CD14-positive monocyte (primary cell): Measurements from ENCODE around the gene EIF2B2. TPM values are rescaled to one million over a fixed set of nuclear protein-coding genes. Genes with fewer than 3 reads are reported as not detected.

ENCODE experiments used
- DNase-seq, 3 donors: peaks; one replicate each; pipeline ENCODE4 v3.0.0-alpha.2; 2011 to 2022
- H2AFZ ChIP-seq: 2 replicates; pipeline ENCODE4 v1.6.0; 2012; ENCODE audit warnings: mild to moderate bottlenecking, low read depth, low read length, inconsistent platforms; ENCODE audit not compliant: insufficient read depth, poor library complexity, severe bottlenecking
- H3K27ac ChIP-seq, 2 donors: 1 replicate in 1 of 2; 2 replicates in 1 of 2; pipeline ENCODE4 v1.5.1; 2012 to 2013; ENCODE audit warnings: low read length in 2 of 2, control low read depth in 1 of 2, inconsistent platforms in 1 of 2, low read depth in 1 of 2, mild to moderate bottlenecking in 1 of 2
- H3K27me3 ChIP-seq, 2 donors: one replicate each; pipeline versions ENCODE4 v1.6.0 to v1.6.1; 2011 to 2013; ENCODE audit warnings: low read length in 2 of 2; ENCODE audit not compliant: control insufficient read depth in 2 of 2, insufficient read depth in 2 of 2
- H3K36me3 ChIP-seq, 2 donors: replicated peaks in 1 of 2; 1 replicate in 1 of 2; 2 replicates in 1 of 2; pipeline versions ENCODE4 v1.5.1 to v1.6.1; 2012 to 2013; ENCODE audit warnings: low read length in 2 of 2, control low read depth in 1 of 2, inconsistent platforms in 1 of 2, mild to moderate bottlenecking in 1 of 2; ENCODE audit not compliant: insufficient read depth in 2 of 2, control insufficient read depth in 1 of 2
- H3K4me1 ChIP-seq, 2 donors: 1 replicate in 1 of 2; 2 replicates in 1 of 2; pipeline versions ENCODE4 v1.5.1 to v1.6.1; 2012 to 2013; ENCODE audit warnings: low read length in 2 of 2, control low read depth in 1 of 2, inconsistent platforms in 1 of 2, mild to moderate bottlenecking in 1 of 2, moderate library complexity in 1 of 2; ENCODE audit not compliant: insufficient read depth in 2 of 2, control insufficient read depth in 1 of 2
- H3K4me2 ChIP-seq: replicated peaks from 2 replicates; pipeline ENCODE3; 2012; ENCODE audit warnings: low read length, moderate library complexity, mild to moderate bottlenecking; ENCODE audit not compliant: poor library complexity, severe bottlenecking; ENCODE audit errors: extremely low read depth
- H3K4me3 ChIP-seq, 3 experiments: fragments of 200-600 bp in 1 of 3; sonication (generic) in 1 of 3; replicated peaks in 1 of 3; 1 replicate in 2 of 3; 2 replicates in 1 of 3; pipeline ENCODE4 v1.5.1; 2011 to 2013; ENCODE audit warnings: low read length in 3 of 3, mild to moderate bottlenecking in 3 of 3, control low read depth in 2 of 3, low read depth in 2 of 3, inconsistent platforms in 1 of 3, moderate library complexity in 1 of 3
- H3K79me2 ChIP-seq: 2 replicates; pipeline ENCODE4 v1.6.0; 2012; ENCODE audit warnings: mild to moderate bottlenecking, control low read depth, inconsistent platforms, low read length, moderate library complexity; ENCODE audit not compliant: insufficient read depth
- H3K9ac ChIP-seq: 2 replicates; pipeline ENCODE4 v1.6.0; 2017; ENCODE audit warnings: low read length, mild to moderate bottlenecking; ENCODE audit not compliant: insufficient read depth, poor library complexity, severe bottlenecking
- H3K9me3 ChIP-seq, 2 donors: replicated peaks in 1 of 2; 1 replicate in 1 of 2; 2 replicates in 1 of 2; pipeline versions ENCODE4 v1.5.1 to v1.6.1; 2012 to 2013; ENCODE audit warnings: low read length in 2 of 2, control low read depth in 1 of 2; ENCODE audit not compliant: control insufficient read depth in 1 of 2, insufficient read depth in 1 of 2
- H4K20me1 ChIP-seq: 2 replicates; pipeline ENCODE4 v1.6.0; 2012; ENCODE audit warnings: mild to moderate bottlenecking, low read length, control low read depth, moderate library complexity; ENCODE audit not compliant: insufficient read depth
- H3K27ac Mint-ChIP-seq, 7 donors: one replicate each; pipeline ENCODE4 v1.8.0; 2020; ENCODE audit warnings: mild to moderate bottlenecking in 7 of 7, mixed read lengths in 7 of 7, moderate library complexity in 6 of 7, inconsistent platforms in 2 of 7
- H3K27me3 Mint-ChIP-seq, 3 donors: one replicate each; pipeline ENCODE4 v1.8.0; 2021 to 2022; ENCODE audit warnings: low read depth in 3 of 3, mild to moderate bottlenecking in 3 of 3, mixed read lengths in 3 of 3, moderate library complexity in 3 of 3, inconsistent platforms in 1 of 3
- H3K36me3 Mint-ChIP-seq, 2 donors: one replicate each; pipeline ENCODE4 v1.8.0; 2020; ENCODE audit warnings: mixed read lengths in 2 of 2, inconsistent platforms in 1 of 2, mild to moderate bottlenecking in 1 of 2
- H3K4me1 Mint-ChIP-seq: one replicate; pipeline ENCODE4 v1.8.0; 2020; ENCODE audit warnings: mild to moderate bottlenecking, mixed read lengths
- H3K4me3 Mint-ChIP-seq, 2 donors: one replicate each; pipeline ENCODE4 v1.8.0; 2020; ENCODE audit warnings: mild to moderate bottlenecking in 2 of 2, mixed read lengths in 2 of 2, moderate library complexity in 1 of 2
- H3K9me3 Mint-ChIP-seq, 7 donors: one replicate each; pipeline ENCODE4 v1.8.0; 2020 to 2022; ENCODE audit warnings: mixed read lengths in 7 of 7, mild to moderate bottlenecking in 6 of 7, moderate library complexity in 6 of 7, inconsistent platforms in 2 of 7
- CTCF ChIP-seq: fragments of 200-600 bp; IDR thresholded peaks from one replicate; pipeline ENCODE4 v1.8.0; 2022; ENCODE audit warnings: antibody characterized with exemption, mild to moderate bottlenecking
- WGBS: methylation state at CpG from one replicate; pipeline ENCODE4 v1.1.5; 2013; ENCODE audit warnings: missing lambda C conversion rate; ENCODE audit not compliant: insufficient coverage; 5-methylcytosine and 5-hydroxymethylcytosine counted together
- intact Hi-C, 2 donors: fragments of 100-400 bp; cut with micrococcal nuclease; formaldehyde crosslinking; loops; one replicate each; pipeline versions ENCODE4 v1.15.0 to v1.15.1; 2023
- polyA plus RNA-seq, 3 donors: library from polyadenylated mRNA; depleted of rRNA in 1 of 3; unstranded in 2 of 3; stranded (reverse) in 1 of 3; fragments of 300-500 nt in 2 of 3; fragments of >200 nt in 1 of 3; fragmentation: Illumina TruSeq in 2 of 3; gene quantifications; 1 replicate in 2 of 3; 2 replicates in 1 of 3; pipeline ENCODE4 v1.2.3, GENCODE V29; 2012 to 2021

The EIF2B2 gene
- polyA plus RNA-seq, 3 donors: 20.8 to 26.3 (median 23.9) TPM

DNA sequence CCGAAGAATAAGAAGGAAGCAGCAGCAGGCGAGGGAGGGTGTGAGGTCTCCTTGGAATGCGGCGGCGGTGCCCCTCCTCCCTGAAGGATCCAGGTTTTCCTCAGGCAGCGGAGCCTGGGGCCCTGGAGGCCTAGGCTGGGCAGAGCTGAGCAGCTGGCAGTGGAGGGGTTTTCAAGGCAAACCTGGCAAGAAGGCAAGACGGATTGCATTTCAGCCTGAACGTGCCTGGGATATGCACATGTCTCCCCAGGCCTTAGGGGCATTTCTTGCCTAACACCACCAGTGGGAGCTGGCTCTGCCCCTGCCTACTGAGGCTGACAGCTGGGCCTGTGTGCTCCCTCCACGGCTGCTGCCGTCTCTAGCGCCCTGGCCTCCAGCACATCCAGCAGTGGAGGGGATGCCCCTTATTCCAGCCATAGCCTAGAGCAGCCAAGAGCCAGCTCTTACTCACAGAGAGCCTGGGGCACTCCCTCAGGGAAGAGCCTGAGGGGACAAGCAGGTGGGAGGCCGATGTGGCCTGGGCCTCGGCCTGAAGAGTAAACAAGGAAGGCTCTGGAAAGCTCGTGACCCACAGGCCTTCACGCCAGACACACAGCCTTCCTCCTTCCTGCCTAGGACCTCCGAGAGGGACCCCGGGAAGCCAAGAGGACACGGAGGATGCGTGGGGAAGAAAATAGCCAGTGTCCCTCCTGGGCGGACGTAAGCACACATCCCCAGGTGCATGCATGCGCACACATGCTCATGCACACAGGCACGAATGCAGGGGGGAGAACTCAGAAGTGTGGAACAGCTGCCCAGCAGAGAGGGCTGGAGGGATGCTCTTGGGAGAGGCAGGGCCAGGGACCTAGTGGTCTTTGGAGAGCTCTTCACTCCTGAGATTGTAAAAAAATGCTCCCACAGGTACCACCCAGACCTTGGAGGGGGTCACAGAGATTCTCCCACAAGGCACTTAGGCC lies 23.0 kb upstream of the EIF2B2 start:
- H3K36me3 Mint-ChIP-seq: no peaks in the 10 kb centered on the region
- Histone ChIP-seq H3K36me3 (no peaks in the 10 kb centered on the region), H2AFZ (no peak overlapping the region), H3K9ac (no peak overlapping the region), H3K9me3 (no peaks in the 10 kb centered on the region), H3K27ac (no peak overlapping the region), H3K4me2 (no peak overlapping the region), H3K4me3 (no peak overlapping the region), H3K27me3 (no peaks in the 10 kb centered on the region), H4K20me1 (no peaks in the 10 kb centered on the region), H3K79me2 (no peaks in the 10 kb centered on the region), H3K4me1 (no peaks in the 10 kb centered on the region)
- intact Hi-C loops: no loop called here
- H3K27me3 Mint-ChIP-seq: peaks cover 1 to 7% (median 2%) of the 10 kb centered on the region in 3 donors
- no peak for DNase-seq
- H3K27ac Mint-ChIP-seq: no peak overlapping the region
- no peaks in the 10 kb centered on the region for H3K9me3 Mint-ChIP-seq
- H3K4me3 Mint-ChIP-seq: no peak overlapping the region
- no peaks in the 10 kb centered on the region for H3K4me1 Mint-ChIP-seq
- no peak for TF ChIP-seq CTCF
- 87% methylated on average over 18 of the region's 23 CpGs for WGBS

- Histone ChIP-seq H3K4me2 (no peak overlapping the region), H4K20me1 (no peaks in the 10 kb centered on the region), H3K9ac (no peak overlapping the region), H3K27me3 (no peaks in the 10 kb centered on the region), H3K9me3 (no peaks in the 10 kb centered on the region), H3K27ac (no peak overlapping the region), H3K36me3 (no peaks in the 10 kb centered on the region), H3K4me1 (no peaks in the 10 kb centered on the region), H2AFZ (no peak overlapping the region), H3K79me2 (no peaks in the 10 kb centered on the region), H3K4me3 (no peak overlapping the region)
- WGBS: 100% methylated on average over 2 of the region's 4 CpGs
- peaks cover 1 to 7% (median 2%) of the 10 kb centered on the region in 3 donors for H3K27me3 Mint-ChIP-seq
- no peak overlapping the region for H3K4me3 Mint-ChIP-seq
- H3K27ac Mint-ChIP-seq: no peak overlapping the region
- H3K4me1 Mint-ChIP-seq: no peaks in the 10 kb centered on the region
- intact Hi-C loops: no loop called here
- H3K36me3 Mint-ChIP-seq: no peaks in the 10 kb centered on the region
- no peaks in the 10 kb centered on the region for H3K9me3 Mint-ChIP-seq
- no peak for TF ChIP-seq CTCF
- no peak for DNase-seq
These were observed 22.4 kb upstream of the EIF2B2 start for GRCh38 chr14:74980398-74980730.
